HCT116 (cell line): ENCODE results near the gene ZFHX3. TPM values are rescaled to one million over a fixed set of nuclear protein-coding genes. Genes with fewer than 3 reads are reported as not detected.

ENCODE experiments used
- ATAC-seq: fragments of 200-7000 bp; cut with Tn5 transposase; 2 replicates; pipeline ENCODE4 v1.9.1; 2020; ENCODE audit warnings: mild to moderate bottlenecking, moderate library complexity
- BruUV-seq: library from RNA; stranded (reverse); fragments of 400-500 nt; replicated peaks from 2 replicates; lab custom pipeline; 2021; lab: Mats Ljungman, UMichigan
- CTCF ChIA-PET: fragments of 300-600 bp; sonication (Branson Sonifier 250); formaldehyde crosslinking; loops from one replicate; lab custom pipeline; 2021; ENCODE audit warnings: antibody characterized with exemption; lab: Charles Lee
- POLR2A ChIA-PET: fragments of 300-600, 350-600 bp; sonication (Branson Sonifier 250); formaldehyde crosslinking; loops from one replicate; lab custom pipeline; 2021; ENCODE audit warnings: antibody characterized with exemption; lab: Charles Lee
- RAD21 ChIA-PET, 2 experiments: fragments of 300-600 bp; sonication (Branson Sonifier 250); formaldehyde crosslinking; loops; one replicate each; lab custom pipeline; 2023; ENCODE audit warnings: low total read pairs in 2 of 2; ENCODE audit not compliant: uncharacterized antibody in 2 of 2, unreplicated experiment in 2 of 2, low non-redundant PET in 1 of 2; lab: Charles Lee
- DNase-seq: peaks from one replicate; pipeline ENCODE4 v3.0.0-alpha.2; 2010; ENCODE audit warnings: low read depth, low spot score
- H2AFZ ChIP-seq: fragments of 200-600 bp; shearing (Covaris generic), sonication (generic); 2 replicates; pipeline ENCODE4 v1.6.1; 2017; ENCODE audit warnings: low read depth, mixed run types, mixed read lengths, antibody characterized with exemption, low read length; ENCODE audit not compliant: poor library complexity, severe bottlenecking
- H3K27ac ChIP-seq: 2 replicates; pipeline ENCODE4 v1.5.1; 2012; ENCODE audit warnings: low read depth, low read length
- H3K27me3 ChIP-seq: fragments of 200-600 bp; sonication (generic); 2 replicates; pipeline ENCODE4 v1.6.1; 2016; ENCODE audit warnings: mixed run types, low read length, mixed read lengths; ENCODE audit not compliant: insufficient read depth
- H3K36me3 ChIP-seq, 2 experiments: fragments of 200-500 bp in 1 of 2; fragments of 200-600 bp in 1 of 2; sonication (Bioruptor generic) in 1 of 2; sonication (generic) in 1 of 2; 2 replicates each; pipeline versions ENCODE4 v1.5.1 to v1.6.1; 2014 to 2016; ENCODE audit warnings: low read length in 2 of 2, inconsistent platforms in 1 of 2, mixed read lengths in 1 of 2, mixed run types in 1 of 2; ENCODE audit not compliant: insufficient read depth in 2 of 2, control insufficient read depth in 1 of 2
- H3K4me1 ChIP-seq, 2 experiments: fragments of 200-600 bp in 1 of 2; sonication (generic) in 1 of 2; 2 replicates each; pipeline versions ENCODE4 v1.5.1 to v1.6.1; 2012 to 2017; ENCODE audit warnings: low read length in 2 of 2, inconsistent platforms in 1 of 2, mild to moderate bottlenecking in 1 of 2, mixed read lengths in 1 of 2, mixed run types in 1 of 2, moderate library complexity in 1 of 2; ENCODE audit not compliant: insufficient read depth in 2 of 2, control insufficient read depth in 1 of 2
- H3K4me2 ChIP-seq: fragments of 200-600 bp; sonication (generic); 2 replicates; pipeline ENCODE4 v1.6.1; 2017; ENCODE audit warnings: mixed run types, low read length, mixed read lengths
- H3K4me3 ChIP-seq, 2 experiments: fragments of 200-600 bp in 1 of 2; sonication (generic) in 1 of 2; replicated peaks in 1 of 2; 2 replicates each; pipeline ENCODE4 v1.5.1; 2011 to 2016; ENCODE audit warnings: low read length in 2 of 2, control low read depth in 1 of 2, low read depth in 1 of 2, mild to moderate bottlenecking in 1 of 2, mixed read lengths in 1 of 2, mixed run types in 1 of 2
- H3K79me2 ChIP-seq: fragments of 200-600 bp; sonication (generic); 2 replicates; pipeline ENCODE4 v1.6.1; 2017; ENCODE audit warnings: mild to moderate bottlenecking, mixed run types, low read length, moderate library complexity, mixed read lengths; ENCODE audit not compliant: insufficient read depth
- H3K9ac ChIP-seq: fragments of 200-600 bp; sonication (generic); 2 replicates; pipeline ENCODE4 v1.6.1; 2016; ENCODE audit warnings: low read length, mixed read lengths
- H3K9me2 ChIP-seq: fragments of 200-600 bp; sonication (generic), shearing (Covaris generic); 2 replicates; pipeline ENCODE4 v1.6.1; 2017; ENCODE audit warnings: mixed run types, mild to moderate bottlenecking, moderate library complexity; ENCODE audit not compliant: insufficient read depth
- H3K9me3 ChIP-seq, 2 experiments: fragments of 200-500 bp in 1 of 2; fragments of 200-600 bp in 1 of 2; sonication (Bioruptor generic) in 1 of 2; sonication (generic) in 1 of 2; 2 replicates each; pipeline ENCODE4 v1.6.1; 2014 to 2017; ENCODE audit warnings: low read length in 2 of 2, mixed read lengths in 2 of 2, inconsistent platforms in 1 of 2, low read depth in 1 of 2, mild to moderate bottlenecking in 1 of 2, mixed run types in 1 of 2, moderate library complexity in 1 of 2; ENCODE audit not compliant: control insufficient read depth in 1 of 2, insufficient read depth in 1 of 2
- H4K20me1 ChIP-seq: fragments of 200-600 bp; sonication (generic), shearing (Covaris generic); 2 replicates; pipeline ENCODE4 v1.6.1; 2017; ENCODE audit warnings: mixed run types, mild to moderate bottlenecking, moderate library complexity; ENCODE audit not compliant: insufficient read depth
- CEBPB ChIP-seq: IDR thresholded peaks from 2 replicates; pipeline ENCODE4 v1.6.1; 2012; ENCODE audit warnings: low read depth
- EGR1 ChIP-seq: IDR thresholded peaks from 2 replicates; pipeline ENCODE4 v1.6.1; 2012; ENCODE audit warnings: low read depth
- EZH2phosphoT487 ChIP-seq: fragments of 200-600 bp; IDR thresholded peaks from 2 replicates; pipeline ENCODE4 v1.6.1; 2018; ENCODE audit warnings: antibody characterized with exemption, borderline replicate concordance
- POLR2A ChIP-seq: IDR thresholded peaks from 2 replicates; pipeline ENCODE4 v1.7.0; 2011; ENCODE audit warnings: borderline replicate concordance; ENCODE audit not compliant: insufficient read depth, insufficient read length; ENCODE audit errors: extremely low read depth
- RAD21 ChIP-seq: IDR thresholded peaks from 2 replicates; pipeline ENCODE4 v1.6.1; 2012; ENCODE audit warnings: low read depth, mild to moderate bottlenecking
- SRF ChIP-seq: IDR thresholded peaks from 2 replicates; pipeline ENCODE4 v1.6.1; 2012; ENCODE audit warnings: low read depth
- TCF7L2 ChIP-seq: IDR thresholded peaks from 2 replicates; pipeline ENCODE4 v1.7.0; 2011; ENCODE audit warnings: borderline replicate concordance, inconsistent platforms; ENCODE audit not compliant: insufficient read depth, insufficient read length; ENCODE audit errors: extremely low read depth
- intact Hi-C: fragments of 100-400 bp; cut with micrococcal nuclease; formaldehyde crosslinking; loops from 2 replicates; pipeline ENCODE4 v1.10.0; 2022
- total RNA-seq: library from RNA; stranded (reverse); gene quantifications from one replicate; pipeline ENCODE4 v1.2.1, GENCODE V29; 2021; ENCODE audit not compliant: unreplicated experiment
- TF ChIP-seq, protein P1 (sequence below): IDR thresholded peaks from 2 replicates; pipeline ENCODE4 v1.6.1; 2012
- TF ChIP-seq, protein P2 (sequence below): IDR thresholded peaks from 2 replicates; pipeline ENCODE4 v1.6.1; 2012
- TF ChIP-seq, protein P3 (sequence below): IDR thresholded peaks from 2 replicates; pipeline ENCODE4 v1.6.1; 2011; ENCODE audit warnings: mild to moderate bottlenecking, low read length, moderate library complexity; ENCODE audit not compliant: insufficient replicate concordance; ENCODE audit errors: extremely low read depth

The ZFHX3 gene
- total RNA-seq, 1 experiment from 2014 or later, result 6.3 TPM

DNA sequence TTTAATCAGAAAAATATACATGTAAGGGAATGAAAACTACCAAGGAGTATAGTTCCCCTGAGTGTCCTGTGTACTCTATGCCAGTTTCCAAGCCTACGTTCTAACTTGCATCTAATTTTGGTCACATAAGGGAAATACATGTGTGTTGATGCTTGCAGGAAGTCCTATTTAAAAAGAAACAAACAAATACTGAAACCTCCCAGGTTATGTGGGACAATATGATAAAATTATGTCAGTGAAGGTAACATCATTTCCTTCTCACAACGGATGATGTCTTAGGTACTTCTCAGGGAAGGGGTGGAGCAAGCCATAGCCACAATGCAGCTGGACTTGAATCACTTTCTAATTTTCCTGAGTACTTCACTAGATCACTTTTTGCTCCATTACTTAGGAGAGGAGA lies 115.9 kb downstream of the ZFHX3 start:
- DNase-seq, result no peak
- Histone ChIP-seq H3K9me2 (no peaks in the 10 kb centered on the region), H4K20me1 (no peaks in the 10 kb centered on the region), H3K27ac (no peak overlapping the region), H3K4me1 (peaks cover 4 to 6% of the 10 kb centered on the region in 2 experiments; a peak in 2 of 4 replicates), H3K4me3 (no peak overlapping the region), H2AFZ (no peak overlapping the region), H3K36me3 (no peaks in the 10 kb centered on the region), H3K27me3 (no peaks in the 10 kb centered on the region), H3K79me2 (no peaks in the 10 kb centered on the region), H3K9ac (no peak overlapping the region), H3K9me3 (no peaks in the 10 kb centered on the region), H3K4me2 (no peak overlapping the region)
- ATAC-seq, result no peak
- POLR2A ChIA-PET, result interaction anchor here (1.1 kb wide), 1 partner anchor 13 kb away, joined by 3 read pairs; no protein-coding TSS in a partner anchor
- intact Hi-C loops, result no loop called here
- RAD21 ChIA-PET, result no interaction called here
- TF ChIP-seq, protein P1, sequence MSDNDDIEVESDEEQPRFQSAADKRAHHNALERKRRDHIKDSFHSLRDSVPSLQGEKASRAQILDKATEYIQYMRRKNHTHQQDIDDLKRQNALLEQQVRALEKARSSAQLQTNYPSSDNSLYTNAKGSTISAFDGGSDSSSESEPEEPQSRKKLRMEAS, result no peak
- TF ChIP-seq RAD21 (no peak), EZH2phosphoT487 (no peak), EGR1 (no peak), CEBPB (no peak), POLR2A (no peak), SRF (no peak), TCF7L2 (no peak)
- TF ChIP-seq, protein P2, sequence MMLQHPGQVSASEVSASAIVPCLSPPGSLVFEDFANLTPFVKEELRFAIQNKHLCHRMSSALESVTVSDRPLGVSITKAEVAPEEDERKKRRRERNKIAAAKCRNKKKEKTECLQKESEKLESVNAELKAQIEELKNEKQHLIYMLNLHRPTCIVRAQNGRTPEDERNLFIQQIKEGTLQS, result no peak
- TF ChIP-seq, protein P3, sequence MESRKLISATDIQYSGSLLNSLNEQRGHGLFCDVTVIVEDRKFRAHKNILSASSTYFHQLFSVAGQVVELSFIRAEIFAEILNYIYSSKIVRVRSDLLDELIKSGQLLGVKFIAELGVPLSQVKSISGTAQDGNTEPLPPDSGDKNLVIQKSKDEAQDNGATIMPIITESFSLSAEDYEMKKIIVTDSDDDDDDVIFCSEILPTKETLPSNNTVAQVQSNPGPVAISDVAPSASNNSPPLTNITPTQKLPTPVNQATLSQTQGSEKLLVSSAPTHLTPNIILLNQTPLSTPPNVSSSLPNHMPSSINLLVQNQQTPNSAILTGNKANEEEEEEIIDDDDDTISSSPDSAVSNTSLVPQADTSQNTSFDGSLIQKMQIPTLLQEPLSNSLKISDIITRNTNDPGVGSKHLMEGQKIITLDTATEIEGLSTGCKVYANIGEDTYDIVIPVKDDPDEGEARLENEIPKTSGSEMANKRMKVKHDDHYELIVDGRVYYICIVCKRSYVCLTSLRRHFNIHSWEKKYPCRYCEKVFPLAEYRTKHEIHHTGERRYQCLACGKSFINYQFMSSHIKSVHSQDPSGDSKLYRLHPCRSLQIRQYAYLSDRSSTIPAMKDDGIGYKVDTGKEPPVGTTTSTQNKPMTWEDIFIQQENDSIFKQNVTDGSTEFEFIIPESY, result no peak
- no TSS peak for BruUV-seq
- CTCF ChIA-PET, result no interaction called here
